ENCODE data around the gene PAX7.

Gene PAX7

DNA sequence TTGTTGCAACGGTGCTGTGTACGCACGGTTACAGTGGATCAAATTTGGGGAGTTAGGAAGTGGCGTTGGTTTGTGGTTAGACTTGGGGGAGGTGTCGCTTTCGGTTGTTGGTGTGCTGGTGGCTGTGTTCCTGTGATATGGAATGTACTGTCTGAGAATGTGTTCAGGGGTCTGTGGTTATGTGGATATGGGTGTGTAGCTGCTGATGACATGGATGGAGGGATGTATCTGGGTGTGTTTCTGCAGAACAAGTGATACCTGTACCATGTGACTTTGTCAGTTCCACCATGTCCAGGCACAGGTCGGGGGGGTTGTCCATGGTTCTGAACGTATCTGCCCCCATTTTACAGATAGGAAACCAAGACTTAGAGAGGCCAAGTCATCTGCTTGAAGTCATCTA, 22.7 kb downstream of the PAX7 start:
- TF ChIP-seq CTCF (IDR thresholded peaks at IDR 0.05) = no peak

DNA sequence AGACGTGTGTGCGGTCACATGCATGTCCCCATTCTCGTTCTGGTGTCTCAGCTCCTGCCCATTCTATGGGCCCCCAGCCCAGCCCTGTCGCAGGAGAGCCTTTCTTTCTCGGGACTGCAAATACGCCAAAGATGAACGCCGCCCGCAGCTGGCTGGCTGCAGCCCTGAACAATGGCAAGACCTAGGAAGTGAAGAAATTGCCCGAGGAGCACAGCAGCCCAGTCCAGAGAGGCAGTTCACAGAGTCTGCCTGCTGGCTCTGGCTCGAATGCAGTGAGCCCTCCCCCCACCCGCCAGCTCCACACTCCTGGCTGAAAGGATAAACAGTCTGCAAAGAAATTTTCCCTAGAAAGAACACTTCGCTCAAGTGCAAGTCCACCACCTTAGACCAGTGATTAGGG, 23.3 kb downstream of the PAX7 start:
- TF ChIP-seq CTCF (IDR thresholded peaks at IDR 0.05) = no peak

DNA sequence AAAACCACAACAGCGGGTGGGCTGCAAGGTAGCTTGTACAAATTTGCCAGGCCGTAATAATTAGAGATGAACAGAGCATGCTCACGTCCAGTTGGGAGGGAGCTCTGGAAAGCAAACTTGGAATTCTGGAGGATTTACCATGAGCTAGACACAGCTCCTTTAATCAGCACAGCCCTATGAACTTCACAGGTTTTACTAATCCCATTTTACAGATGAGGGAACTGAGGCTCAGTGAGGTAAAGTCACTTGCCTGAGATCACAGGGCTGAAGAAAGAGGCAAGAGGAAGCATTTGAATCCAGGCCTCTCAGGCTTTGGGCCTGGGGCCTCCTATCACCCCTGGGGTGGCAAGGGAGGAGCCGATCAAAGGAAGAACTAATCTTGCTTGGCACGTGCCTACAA, 24.0 kb downstream of the PAX7 start:
- TF ChIP-seq CTCF (IDR thresholded peaks at IDR 0.05) = no peak

GRCh38 chr1:18657506-18658201, 27.0 kb downstream of the PAX7 start:
- no peak for TF ChIP-seq CTCF (IDR thresholded peaks at IDR 0.05)

- no peak for TF ChIP-seq CTCF (IDR thresholded peaks at IDR 0.05)
Observed at GRCh38 chr1:18658831-18659230, 28.2 kb downstream of the PAX7 start.

DNA sequence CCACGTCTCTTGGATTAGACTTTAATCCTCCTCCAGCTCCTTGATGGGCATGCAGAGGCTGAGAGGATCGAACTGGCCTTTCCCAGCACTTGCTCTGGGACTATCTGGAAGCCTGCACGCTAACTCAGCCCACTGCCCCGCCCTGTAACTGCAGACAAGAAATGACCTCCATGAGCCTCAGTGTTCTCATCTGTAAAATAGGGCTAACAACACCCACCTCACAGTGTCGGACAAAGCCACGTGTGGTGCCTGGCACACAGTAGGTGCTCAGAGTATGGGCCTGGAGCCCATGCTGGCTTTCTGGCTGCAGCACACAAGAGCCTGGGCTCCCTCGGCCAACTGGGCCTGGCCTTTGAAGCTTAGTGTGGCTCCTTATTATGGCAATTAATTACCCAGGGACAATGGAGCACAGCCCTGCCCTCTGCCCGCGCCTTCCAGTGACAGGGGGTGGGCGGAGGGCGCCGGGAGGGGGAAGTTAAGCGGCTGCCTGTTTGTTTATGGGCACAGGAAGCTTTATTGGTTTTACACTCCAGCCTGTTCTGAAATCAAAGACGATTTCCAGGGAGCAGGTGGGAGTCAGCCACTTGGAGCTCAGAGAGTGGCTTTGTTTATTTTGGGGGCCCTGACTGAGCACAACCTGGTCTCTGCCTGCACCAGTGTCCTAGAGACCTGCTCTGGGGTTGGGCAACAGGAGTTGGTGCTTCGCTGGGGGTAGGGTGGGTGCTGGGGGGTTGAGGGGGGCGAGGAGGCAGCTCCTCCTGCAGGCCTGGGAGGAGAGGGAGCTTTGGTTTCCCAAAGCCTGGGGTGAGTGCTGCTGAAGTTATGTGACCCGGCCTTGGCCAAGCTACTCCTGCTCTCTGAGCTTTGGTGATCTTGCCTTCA, 31.0 kb downstream of the PAX7 start:
- TF ChIP-seq CTCF (IDR thresholded peaks at IDR 0.05) = no peak

DNA sequence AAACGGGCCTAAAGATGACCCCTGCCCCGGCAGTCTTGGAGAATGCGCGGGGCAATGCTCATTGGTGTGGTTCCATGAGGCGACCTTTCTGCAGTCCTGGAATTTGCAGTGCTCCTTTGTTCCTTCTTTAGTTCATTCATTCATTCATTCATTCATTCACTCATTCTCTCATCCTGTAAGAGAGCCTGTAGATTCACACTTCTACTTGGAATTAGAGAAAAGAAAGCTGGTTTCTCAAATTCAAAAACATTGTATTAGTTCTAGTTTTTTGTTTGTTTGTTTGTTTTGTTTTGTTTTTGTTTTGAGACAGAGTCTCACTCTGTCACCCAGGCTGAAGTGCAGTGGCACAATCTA, 31.6 kb downstream of the PAX7 start:
- TF ChIP-seq CTCF (IDR thresholded peaks at IDR 0.05) = no peak

Data from LNCAP (cell line).